Measurements from ENCODE around the gene ASB14.

GRCh38 chr3:57281715-57282114 is 10.8 kb downstream of the ASB14 start:
- TF ChIP-seq, protein P1, sequence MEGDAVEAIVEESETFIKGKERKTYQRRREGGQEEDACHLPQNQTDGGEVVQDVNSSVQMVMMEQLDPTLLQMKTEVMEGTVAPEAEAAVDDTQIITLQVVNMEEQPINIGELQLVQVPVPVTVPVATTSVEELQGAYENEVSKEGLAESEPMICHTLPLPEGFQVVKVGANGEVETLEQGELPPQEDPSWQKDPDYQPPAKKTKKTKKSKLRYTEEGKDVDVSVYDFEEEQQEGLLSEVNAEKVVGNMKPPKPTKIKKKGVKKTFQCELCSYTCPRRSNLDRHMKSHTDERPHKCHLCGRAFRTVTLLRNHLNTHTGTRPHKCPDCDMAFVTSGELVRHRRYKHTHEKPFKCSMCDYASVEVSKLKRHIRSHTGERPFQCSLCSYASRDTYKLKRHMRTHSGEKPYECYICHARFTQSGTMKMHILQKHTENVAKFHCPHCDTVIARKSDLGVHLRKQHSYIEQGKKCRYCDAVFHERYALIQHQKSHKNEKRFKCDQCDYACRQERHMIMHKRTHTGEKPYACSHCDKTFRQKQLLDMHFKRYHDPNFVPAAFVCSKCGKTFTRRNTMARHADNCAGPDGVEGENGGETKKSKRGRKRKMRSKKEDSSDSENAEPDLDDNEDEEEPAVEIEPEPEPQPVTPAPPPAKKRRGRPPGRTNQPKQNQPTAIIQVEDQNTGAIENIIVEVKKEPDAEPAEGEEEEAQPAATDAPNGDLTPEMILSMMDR (IDR thresholded peaks at IDR 0.05), result no peak
- no peak for TF ChIP-seq POLR2A (IDR thresholded peaks at IDR 0.05)
